ENCODE data around the gene TBC1D1.
"Not testable (repeated sequence)": the region's sequence is repeated elsewhere in the genome, so short reads cannot be mapped to it uniquely, and the experiment has no call there.

TBC1D1 gene

DNA sequence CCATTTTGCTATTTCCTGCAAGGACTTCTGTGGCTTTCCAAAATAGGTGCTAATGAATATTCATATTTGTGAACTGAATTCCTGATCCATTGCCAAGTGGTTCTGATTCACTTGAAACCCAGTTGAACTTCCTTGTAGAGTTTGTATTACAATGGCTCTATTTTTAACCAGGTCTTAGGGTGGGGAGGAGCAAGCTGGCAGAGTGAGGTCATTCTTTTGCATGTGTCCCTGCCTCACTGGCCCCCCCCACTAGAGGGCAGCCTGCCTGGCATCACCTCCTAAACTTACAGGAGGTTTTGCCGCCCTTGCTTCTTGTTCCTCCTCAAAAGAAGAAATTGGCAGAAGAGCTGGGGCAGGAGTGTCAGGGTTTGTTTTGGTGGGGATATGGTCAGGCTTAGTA, 79.8 kb downstream of the TBC1D1 start:
- DNase-seq: no peak

DNA sequence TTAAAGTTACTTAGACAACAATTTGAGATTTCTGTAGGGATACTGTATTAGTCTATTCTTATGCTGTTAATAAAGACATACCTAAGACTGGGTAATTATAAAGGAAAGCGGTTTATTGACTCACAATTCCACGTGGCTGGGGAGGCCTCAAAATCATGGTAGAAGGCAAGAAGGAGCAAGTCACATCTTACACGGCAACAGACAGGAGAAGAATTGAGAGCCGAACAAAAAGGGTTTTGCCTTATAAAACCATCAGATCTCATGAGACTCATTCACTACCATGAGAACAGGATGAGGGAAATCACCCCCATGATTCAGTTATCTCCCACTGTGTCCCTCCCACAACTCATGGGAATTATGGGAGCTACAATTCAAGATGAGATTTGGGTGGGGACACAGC, 80.3 kb downstream of the TBC1D1 start:
- no peak for DNase-seq

DNA sequence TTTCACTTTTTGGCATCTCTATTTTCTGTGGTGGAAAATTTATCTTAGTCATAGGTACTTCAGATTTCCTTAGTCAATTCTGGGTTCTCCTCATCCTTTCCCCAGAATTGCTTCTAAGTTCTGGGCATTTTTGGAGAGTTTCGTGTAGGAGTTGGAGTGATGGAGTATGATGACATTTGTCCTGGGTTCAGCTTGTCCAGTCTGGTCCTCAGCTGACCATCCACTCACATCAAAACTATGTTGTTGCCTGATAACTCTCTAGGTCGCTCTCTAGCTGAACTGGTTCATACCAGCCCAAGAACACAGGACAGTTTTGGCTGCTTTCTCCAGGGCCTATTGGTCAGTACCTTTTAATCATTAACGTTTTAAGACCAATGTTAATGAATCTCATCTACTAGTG, 82.6 kb downstream of the TBC1D1 start:
- no peak for DNase-seq

DNA sequence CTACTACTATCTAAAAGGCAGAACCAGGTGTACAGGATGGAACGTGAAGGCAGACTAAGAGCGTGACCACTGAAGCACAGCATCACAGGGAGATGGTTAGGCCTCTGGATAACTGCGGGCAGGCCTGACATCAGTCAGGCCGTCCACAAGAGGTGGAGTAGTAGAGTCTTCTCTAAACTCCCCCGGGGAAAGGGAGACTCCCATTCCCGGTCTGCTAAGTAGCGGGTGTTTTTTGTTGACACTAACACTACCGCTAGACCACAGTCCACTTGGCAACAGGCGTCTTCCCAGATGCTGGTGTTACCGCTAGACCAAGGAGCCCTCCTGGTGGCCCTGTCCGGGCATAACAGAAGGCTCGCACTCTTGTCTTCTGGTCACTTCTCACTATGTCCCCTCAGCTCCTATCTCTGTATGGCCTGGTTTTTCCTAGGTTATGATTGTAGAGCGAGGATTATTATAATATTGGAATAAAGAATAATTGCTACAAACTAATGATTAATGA, 84.5 kb downstream of the TBC1D1 start:
- not testable (repeated sequence) for DNase-seq

DNA sequence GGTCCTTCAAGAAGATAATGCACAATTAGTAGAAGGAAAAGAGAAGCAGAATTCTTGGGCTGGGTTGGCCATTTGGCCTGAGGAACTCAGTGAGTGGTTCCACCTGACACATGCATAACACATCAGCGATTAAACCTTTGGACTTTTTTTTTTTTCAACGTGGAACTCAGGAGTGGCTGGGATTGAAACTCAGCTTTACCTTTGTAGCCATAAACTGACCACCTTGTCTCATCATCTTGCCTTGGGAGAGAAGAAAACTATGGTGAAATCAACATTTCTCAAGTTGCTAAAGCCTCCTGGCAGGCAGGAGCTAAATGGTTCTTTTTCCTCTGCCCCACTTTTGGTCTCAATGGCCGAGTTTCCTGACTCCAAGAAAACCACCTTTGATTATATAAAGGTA, 85.6 kb downstream of the TBC1D1 start:
- DNase-seq: peak in 1 of 3 experiments; percentile 48

DNA sequence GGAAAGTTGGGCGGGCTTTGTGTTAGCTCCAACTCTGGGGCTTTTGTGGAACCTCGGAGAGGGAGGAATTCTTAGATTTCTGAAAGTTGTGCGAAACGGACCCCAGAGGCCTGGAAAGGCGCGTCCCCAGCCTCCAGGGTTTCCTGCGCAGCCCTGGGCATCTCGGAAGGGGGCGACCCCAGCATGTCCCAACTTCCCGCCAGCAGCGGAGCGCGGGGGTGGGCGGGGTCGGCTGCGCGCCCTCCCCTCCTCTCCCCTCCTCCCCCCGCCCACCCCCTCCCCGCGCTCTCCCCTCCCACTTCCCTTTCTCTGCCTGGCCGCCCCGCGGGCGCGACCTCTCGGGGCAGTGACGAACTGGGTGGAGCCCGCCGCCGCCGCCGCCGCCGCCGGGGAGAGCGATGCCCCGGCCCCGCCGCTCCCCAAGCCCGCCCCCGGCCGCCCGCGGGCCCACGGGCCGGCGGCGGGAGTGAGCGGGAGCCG, 86.1 kb downstream of the TBC1D1 start:
- DNase-seq: peak; percentile 44 to 68 (median 67)

DNA sequence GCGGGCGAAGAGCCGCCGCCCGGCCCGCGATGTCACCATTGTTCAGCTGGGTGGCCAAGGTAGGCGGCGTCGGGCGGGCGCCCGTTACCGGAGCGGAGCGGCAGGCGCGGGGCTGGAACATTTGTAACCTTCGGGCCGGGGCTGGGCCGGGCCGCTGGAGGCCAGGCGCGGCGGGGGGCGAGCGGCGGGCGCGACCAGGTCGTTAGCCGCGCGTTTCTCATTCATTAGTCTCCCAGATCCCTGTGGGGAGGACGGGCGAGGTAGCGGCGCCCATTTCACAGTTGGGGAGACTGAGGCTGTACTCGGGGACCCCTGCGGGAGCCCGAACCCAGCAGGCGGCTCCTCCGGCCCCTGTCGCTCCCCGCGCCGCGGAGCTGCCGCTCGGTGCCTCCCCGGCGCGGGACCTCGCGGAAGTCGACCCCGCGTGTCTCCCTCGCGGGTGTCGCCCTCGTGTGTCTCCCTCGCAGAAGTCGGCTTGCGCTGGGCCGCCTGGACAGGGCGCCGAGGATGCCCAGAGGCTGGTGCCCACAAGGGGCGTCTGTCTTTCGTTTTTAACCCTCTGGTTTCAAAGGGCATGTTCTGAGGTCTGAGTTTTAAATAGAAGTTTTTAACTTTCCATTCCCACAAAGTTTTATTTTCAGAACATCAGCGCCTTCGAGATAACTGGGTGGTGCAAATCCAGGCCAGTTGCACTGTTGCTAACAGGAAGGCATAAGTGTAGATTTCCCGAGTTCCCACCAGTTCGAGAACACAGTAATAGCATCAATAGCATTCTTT, 86.8 kb downstream of the TBC1D1 start:
- peak; percentile 52 to 73 (median 73) for DNase-seq

DNA sequence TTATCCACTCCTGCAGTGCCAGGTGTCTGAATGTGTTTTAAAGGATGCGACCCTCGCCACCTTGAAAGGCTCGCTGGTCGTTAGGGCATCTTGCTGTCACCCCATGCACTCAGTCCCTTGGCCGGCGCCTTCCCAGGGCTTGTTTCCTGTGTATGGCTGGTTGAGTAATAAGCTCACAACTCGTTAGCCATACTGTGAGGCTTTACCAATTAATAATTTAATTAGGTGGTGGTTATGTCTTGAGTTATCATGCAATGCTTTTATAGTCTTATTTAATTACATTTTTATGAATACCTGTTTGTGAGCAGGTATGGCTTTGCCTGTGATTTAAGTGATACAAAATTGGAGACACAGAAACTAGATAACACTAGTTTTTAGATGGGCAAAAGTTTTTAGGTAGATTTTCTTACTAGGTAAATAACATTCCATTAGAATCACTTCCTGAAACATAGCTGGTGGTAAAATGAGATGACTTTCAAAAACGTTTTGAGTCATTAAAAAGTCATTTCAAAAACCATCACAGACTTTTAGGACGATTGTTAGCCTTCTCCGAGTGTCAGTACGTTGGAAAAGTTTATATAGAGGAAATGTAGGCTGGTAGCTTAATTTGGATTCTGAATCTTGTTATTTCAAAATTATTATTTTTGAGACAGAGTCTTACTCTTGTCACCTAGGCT, 87.5 kb downstream of the TBC1D1 start:
- DNase-seq: peak in 2 of 3 experiments; percentile 48 to 60

DNA sequence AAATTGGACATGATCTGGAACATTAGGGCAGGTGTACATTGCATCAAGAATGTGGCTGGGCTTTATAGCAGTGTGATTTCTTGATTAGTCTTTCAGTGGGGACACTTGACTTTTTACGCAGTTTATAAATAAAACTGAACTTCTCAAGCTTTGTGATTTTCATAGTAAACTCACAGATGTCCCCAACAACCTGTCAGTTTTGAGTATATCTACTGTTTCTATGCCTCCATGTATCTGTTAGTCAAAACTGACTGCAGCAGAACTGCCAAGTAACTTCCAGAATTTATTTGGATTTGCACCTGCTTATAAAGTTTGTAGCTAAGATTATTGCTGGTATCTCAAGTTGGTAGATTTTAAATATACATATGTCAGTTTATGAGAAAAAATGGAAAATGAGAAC, 89.4 kb downstream of the TBC1D1 start:
- DNase-seq: no peak

DNA sequence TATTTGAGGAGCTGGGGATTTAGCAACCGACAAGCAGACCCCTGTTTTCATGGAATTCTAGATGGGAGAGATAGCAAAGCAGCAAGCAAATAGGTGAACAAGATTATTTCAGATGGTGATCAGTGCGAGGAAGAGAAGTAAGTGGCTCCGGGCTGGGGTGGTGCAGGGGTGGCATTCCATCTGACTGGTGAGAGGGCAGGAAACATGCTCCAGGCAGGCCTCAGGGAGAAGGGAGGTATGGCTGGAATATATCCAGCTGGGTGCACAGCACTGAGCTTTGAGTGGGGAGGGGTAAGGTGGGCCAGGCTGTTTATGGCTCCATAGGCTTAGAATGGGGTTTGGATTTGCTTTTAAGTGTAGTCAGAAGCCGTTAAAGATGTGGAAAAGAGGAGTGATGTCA, 90.5 kb downstream of the TBC1D1 start:
- no peak for DNase-seq

DNA sequence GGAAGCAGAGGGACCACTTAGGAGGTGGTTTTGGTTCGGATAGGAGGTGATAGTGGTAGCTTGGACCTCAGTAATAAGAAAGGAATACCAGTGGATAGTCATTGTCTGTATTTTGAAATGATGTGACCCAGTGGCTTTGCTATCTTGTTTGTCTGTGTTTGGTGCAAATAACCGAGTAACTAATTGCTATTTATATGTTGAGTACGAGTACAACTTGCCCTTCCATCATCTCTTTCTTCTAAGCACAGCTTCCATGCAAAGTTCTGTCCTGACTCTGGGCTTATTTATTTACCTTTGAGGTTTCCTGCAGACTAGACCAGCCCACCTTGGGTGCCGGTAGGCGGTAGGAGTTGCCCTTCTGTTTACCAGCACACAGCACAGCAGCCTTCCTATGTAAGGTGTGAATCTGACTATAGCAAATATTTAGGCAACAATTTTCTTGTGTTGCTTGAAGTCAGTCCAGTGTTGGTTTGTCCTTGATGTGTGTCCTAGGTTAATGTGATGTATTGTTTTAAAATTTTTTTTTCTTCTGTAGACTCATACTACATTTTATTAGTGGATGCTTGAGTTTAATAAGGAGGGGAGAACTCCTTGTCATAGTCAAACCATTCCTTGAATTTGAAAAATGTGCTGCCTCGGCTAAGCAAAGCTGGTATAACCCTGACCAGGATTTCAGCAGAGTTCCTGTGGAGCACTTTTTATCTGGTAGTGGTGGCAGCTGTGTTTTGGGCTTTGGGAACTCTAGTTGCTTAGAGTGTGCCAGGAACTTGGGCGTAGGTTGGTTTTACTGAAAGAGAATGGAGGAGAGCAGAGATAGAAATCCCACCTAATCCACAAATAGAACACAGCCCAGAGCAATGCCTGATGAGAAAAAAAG, 91.2 kb downstream of the TBC1D1 start:
- DNase-seq: peak in 2 of 3 experiments; percentile 14 to 33

DNA sequence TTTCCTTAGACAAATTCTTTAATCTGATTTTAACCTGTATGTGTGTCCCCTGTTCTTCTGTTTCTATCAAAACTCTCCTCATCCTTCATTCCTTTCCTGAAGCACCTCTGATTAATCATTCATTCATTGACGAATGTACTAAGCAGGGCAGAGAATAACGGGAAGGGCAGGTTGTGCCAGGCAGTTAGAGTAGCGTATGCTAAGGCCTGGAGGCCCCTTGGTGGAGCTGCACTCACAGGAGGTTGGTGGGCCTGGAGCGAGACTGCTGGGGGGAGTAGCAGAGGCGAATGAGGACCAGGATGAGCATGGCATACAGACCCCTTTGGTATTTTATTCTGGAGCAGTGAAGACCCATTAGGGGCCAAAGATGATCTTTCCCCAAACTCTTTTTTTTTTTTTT, 91.9 kb downstream of the TBC1D1 start:
- no peak for DNase-seq

DNA sequence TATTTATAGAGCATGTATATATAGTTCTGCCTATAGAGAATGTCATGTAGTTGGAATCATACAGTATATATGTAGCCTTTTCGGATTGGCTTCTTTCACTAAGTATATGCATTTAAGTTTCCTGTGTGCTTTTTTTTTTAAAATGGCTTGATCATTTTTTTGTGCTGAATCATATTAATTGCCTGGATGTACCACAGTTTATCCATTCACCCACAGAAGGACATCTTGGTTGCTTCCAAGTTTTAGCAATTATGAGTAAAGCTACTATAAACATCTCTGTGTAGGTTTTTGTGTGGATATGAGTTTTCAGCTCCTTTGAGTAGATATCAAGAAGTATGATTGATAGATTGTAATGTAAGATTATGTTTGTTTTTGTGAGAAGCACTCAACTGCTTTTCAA, 93.1 kb downstream of the TBC1D1 start:
- no peak for DNase-seq

DNA sequence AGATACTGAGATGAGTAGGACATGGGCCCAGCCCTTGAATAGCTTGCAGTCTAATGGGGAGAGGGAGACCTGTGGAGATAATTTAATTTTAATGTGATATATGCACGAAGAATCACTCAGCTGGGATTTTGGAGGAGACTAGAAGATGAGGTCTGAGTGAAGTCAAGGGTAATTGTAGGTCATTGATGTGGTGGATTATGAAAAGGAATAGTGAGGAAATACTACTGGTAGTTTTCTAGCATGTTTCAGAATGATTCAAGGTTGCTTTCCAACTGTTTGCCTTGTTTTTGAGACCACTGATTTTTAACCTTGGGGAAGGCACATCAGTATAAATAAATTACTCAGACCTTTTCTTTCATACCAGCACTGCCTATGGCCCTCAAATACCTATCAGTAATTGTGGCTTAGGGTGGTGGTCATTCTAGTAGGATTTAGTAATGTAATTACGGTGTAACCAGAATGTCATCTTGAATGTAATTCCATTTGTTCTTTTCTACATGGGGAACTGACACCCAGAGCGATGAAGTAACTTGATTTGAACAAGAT, 94.9 kb downstream of the TBC1D1 start:
- no peak for DNase-seq

DNA sequence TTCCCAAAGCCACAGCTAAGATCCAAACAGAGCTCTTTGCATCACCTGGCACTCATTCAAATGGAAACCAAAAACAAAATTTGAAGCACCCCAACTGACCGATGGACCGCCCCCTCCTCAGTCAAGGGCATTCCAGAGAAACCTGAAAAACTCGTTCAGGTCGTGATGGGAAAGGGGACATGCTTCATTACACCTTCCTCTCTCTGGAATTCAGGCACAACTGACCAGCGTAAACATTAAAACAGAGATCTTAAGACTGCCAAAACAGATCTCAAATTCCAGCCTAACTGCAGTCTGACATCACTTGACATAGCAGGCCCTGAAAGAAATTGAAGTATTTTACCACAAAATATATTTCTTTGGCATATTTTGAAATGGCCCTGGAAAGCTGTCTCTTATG, 97.8 kb downstream of the TBC1D1 start:
- no peak for DNase-seq

DNA sequence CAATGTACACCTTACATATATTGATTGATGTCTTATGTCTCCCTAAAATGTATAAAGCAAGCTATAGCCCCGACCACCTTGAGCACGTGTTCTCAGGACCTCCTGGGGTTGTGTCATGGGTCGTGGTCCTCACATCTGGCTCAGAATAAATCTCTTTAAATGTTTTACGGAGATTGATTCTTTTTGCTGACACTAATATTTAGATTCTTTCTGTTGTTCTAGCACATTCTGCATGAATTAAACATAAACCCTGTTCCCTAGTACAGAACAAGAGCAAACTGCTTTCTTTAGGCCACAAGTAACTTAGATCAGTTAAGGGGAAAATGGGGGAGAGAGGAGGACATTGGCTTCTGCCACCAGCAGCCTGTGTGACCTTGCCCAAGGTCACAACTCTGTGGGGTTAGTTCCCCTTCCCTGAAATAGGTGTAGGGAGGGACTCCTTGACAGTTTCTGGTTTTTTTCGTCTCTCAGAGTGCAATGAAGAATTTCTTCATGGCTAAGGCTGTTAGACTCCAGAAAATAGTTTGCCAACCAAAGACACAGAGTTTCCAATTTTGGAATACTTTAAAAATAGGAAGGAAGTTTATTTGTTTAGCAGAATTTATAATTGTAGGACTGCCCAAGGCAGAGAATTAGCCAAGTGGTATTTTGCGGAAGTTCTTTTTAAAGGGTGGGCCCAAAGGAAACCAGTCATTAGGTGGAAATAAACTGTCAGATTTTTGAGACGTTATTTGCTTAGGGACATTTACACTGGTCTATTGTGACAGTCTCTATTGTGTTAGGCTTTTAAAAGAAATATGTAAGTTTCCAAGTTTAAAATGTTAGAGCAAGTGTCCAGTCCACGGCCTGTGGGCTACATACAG, 98.7 kb downstream of the TBC1D1 start:
- DNase-seq: peak in 1 of 3 experiments; percentile 12

DNA sequence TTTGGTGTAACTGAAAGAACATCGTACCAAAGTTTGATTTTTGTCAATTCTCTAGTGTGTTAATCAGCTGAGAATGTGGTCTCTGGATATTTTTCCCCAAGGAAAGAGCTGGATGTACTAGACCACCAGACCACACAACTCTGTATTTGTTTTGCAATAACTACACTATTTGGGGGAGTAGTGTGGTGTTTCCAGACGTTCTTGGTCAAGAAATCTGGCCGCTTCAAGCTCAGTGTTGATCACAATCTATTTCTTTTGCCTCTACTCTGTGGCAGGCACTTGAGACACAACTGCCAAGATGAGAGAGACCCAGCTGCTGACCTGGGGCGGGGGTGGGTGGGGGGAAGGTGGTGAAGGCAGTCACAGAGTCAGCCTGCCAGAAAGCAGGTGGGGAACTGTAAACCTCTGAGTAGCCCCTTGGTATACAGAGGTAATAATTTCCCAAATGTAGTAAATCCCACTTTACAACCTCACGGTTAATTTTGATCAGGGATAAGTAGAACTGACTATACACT, 99.9 kb downstream of the TBC1D1 start:
- DNase-seq: no peak

DNA sequence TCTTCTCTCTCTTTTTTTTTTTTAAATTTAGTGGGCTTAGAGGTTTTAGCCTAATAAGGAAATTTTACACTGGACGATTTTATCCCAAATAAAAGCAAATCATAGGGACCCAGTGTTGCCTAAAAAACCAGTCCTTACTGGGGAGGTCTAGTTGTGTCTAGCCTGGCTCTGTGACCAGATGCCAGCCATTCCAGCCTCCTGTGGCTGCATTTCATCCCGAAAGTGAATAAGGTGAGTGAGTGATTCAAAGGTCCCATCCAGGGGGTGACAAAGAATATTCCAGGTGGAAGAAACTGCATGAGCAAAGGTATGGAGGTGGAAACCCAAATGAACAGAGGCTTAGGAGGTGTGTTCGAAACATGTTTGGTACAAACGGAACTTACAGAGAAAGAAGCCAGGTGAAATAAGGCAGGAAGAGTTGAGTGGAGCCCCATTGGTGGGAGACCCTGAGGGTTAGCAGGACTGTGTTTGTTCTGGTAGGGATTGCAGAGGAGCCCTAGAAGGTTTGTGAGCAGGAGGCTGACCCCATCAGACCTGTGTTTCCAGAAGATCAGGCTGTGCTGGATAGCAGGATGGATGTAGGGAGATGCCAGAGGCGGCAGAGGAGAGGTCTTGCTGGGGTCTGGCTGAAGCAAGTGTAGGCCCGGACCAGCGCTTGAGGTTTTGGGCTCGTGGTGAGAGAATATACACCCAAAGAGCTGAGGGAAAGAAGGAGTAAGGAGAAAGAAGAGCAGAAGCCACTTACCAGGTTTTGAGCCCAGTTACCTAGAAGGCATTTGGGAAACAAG, 100.9 kb downstream of the TBC1D1 start:
- DNase-seq: no peak

DNA sequence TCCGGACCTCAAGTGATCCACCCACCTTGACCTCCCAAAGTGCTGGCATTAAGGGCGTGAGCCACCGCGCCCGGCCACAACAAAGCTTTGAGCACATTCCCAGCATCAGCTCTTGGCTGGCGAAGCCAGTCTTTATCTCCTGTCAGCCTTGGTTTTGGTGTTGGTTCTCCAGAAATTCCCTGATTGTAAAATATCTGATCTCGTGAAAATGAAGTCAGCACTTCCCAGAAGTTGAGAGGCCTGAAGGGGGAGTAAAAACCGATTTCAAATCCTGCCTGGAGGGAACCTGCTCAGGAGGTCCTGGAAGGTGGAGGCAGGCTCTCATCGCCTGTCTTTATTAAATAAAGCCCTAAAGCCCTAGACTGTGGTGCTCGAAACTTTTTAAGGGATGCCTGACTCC, 102.9 kb downstream of the TBC1D1 start:
- DNase-seq: no peak

DNA sequence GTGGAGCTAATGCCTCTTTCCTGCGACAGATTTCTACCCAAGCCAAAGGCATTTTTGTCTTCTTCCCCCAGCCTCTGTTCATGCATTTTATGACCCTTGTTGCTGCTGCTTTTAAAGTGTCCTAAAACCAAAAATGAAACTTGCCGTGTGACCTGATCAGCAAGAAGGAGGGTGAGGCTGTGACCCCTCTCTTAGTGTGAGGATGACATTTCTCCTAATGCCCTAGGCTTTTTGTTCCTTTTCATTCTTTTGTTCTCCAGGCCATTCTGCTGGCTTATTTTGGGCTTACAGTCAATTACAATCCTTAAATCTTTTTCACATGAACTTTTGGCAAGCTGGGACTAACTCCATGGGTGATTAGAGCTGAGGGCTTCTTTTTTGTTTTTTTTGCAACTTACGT, 103.7 kb downstream of the TBC1D1 start:
- no peak for DNase-seq

DNA sequence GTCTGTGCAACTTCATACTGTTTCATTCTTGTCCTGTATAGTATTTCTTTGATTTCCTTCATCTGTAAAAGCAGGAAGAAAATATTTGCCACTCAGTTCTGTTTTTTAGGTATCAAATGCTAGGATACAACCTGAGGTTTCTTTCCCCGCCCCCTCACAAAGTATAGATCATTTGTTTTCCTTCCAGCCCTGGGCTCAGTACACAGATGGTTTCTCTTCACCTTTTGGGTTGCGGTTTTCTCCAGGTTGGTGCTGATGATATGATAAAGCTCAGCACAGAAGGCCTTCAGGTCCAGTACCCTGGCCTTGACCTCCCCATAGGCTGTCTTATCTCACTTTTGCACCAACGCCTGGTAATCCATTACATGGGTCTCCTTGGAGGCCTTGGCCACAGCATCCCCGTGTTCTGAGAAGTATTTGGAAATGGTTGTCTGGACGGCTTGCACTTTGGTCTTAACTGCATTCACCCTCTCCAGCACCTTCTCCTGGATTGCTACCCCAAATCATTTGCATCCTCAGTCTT, 104.5 kb downstream of the TBC1D1 start:
- DNase-seq: no peak

Measured in NCI-H1417 (cell line).